Fibroblast of the aortic adventitia (primary cell): Measurements from ENCODE around the gene ATP6V0D1. TPM values are rescaled to one million over a fixed set of nuclear protein-coding genes. Genes with fewer than 3 reads are reported as not detected.

Experiments
- DNase-seq: peaks from one replicate; pipeline ENCODE4 v3.0.0-alpha.2; 2010; ENCODE audit warnings: low read depth
- H3K4me3 ChIP-seq: 2 replicates; pipeline ENCODE4 v1.5.1; 2011; ENCODE audit warnings: low read depth, mild to moderate bottlenecking, control low read depth, low read length, moderate library complexity
- CTCF ChIP-seq: IDR thresholded peaks from 2 replicates; pipeline ENCODE4 v1.5.1; 2011; ENCODE audit warnings: mild to moderate bottlenecking, low read length, control low read depth, inconsistent platforms; ENCODE audit not compliant: insufficient read depth
- total RNA-seq: library from RNA; depleted of rRNA; stranded (reverse); fragments of >200 nt; gene quantifications from 2 replicates; pipeline ENCODE4 v1.2.3, GENCODE V29; 2012; ENCODE audit warnings: low replicate concordance

ATP6V0D1 gene
- total RNA-seq, 1 donor = 114 TPM

GRCh38 chr16:67438824-67439393, 42.0 kb downstream of the ATP6V0D1 start:
- TF ChIP-seq CTCF = no peak
- no peak for DNase-seq
- H3K4me3 ChIP-seq = no peak overlapping the region

- H3K4me3 ChIP-seq = no peak overlapping the region
- TF ChIP-seq CTCF = no peak
- DNase-seq = no peak
These were observed 42.7 kb downstream of the ATP6V0D1 start for GRCh38 chr16:67438098-67438791.

GRCh38 chr16:67437513-67437912, 43.4 kb downstream of the ATP6V0D1 start:
- no peak for TF ChIP-seq CTCF
- no peak for DNase-seq
- H3K4me3 ChIP-seq = no peak overlapping the region

GRCh38 chr16:67436640-67437193, 44.2 kb downstream of the ATP6V0D1 start:
- DNase-seq = no peak
- H3K4me3 ChIP-seq = no peak overlapping the region
- no peak for TF ChIP-seq CTCF

- no peak for DNase-seq
- no peak for TF ChIP-seq CTCF
- no peak overlapping the region for H3K4me3 ChIP-seq
These were observed 45.2 kb downstream of the ATP6V0D1 start for GRCh38 chr16:67435758-67436164.

- no peak for TF ChIP-seq CTCF
- no peak for DNase-seq
- H3K4me3 ChIP-seq = no peak overlapping the region
These were observed 47.7 kb downstream of the ATP6V0D1 start for GRCh38 chr16:67433131-67433719.
